Adrenal gland (tissue), 12 donors: ENCODE measurements around the gene PGAP1. TPM values are rescaled to one million over a fixed set of nuclear protein-coding genes. Genes with fewer than 3 reads are reported as not detected.

Experiments
- DNase-seq, 7 donors: peaks; one replicate each; pipeline ENCODE4 v3.0.0-alpha.2; 2019 to 2020
- H3K27ac ChIP-seq, 5 donors: fragments of 200-600 bp; sonication (generic) in 4 of 5; 1 replicate in 3 of 5; 2 replicates in 2 of 5; pipeline versions ENCODE4 v1.5.1 to v1.8.0; 2016 to 2020; ENCODE audit warnings: mild to moderate bottlenecking in 1 of 5
- H3K27me3 ChIP-seq: fragments of 200-600 bp; 2 replicates; pipeline ENCODE4 v1.8.0; 2021
- H3K36me3 ChIP-seq, 2 donors: fragments of 200-600 bp; replicated peaks in 1 of 2; 1 replicate in 1 of 2; 2 replicates in 1 of 2; pipeline versions ENCODE4 v1.5.1 to v1.8.0; 2018 to 2022
- H3K4me1 ChIP-seq, 2 donors: fragments of 200-600 bp; replicated peaks in 1 of 2; 1 replicate in 1 of 2; 2 replicates in 1 of 2; pipeline versions ENCODE4 v1.5.1 to v1.8.0; 2018 to 2021
- H3K4me3 ChIP-seq, 4 donors: fragments of 200-600 bp; sonication (generic) in 3 of 4; one replicate each; pipeline ENCODE4 v1.5.1; 2016 to 2018
- H3K9me3 ChIP-seq, 3 donors: fragments of 200-600 bp; sonication (generic) in 1 of 3; replicated peaks in 1 of 3; 1 replicate in 2 of 3; 2 replicates in 1 of 3; pipeline versions ENCODE4 v1.5.1 to v1.8.0; 2016 to 2021
- CTCF ChIP-seq, 6 experiments: fragments of 450-650 bp in 4 of 6; fragments of 200-600 bp in 2 of 6; sonication (generic) in 1 of 6; IDR thresholded peaks; 1 replicate in 5 of 6; 2 replicates in 1 of 6; pipeline versions ENCODE4 v1.5.1 to v1.8.0; 2016 to 2021; ENCODE audit warnings: antibody characterized with exemption in 6 of 6, mild to moderate bottlenecking in 2 of 6, moderate library complexity in 1 of 6
- POLR2A ChIP-seq, 2 donors: fragments of 450-650 bp; IDR thresholded peaks; one replicate each; pipeline ENCODE4 v1.6.1; 2017; ENCODE audit warnings: antibody characterized with exemption in 2 of 2, mild to moderate bottlenecking in 2 of 2, moderate library complexity in 1 of 2
- WGBS, 4 donors: extraction: QIAGEN DNeasy Blood & Tissue Kit in 2 of 4; methylation state at CpG; one replicate each; pipeline versions ENCODE4 v1.1.5 to v1.1.7; 2013 to 2017; 5-methylcytosine and 5-hydroxymethylcytosine counted together
- intact Hi-C, 2 donors: fragments of 100-400 bp; cut with DNase I; formaldehyde crosslinking; loops; one replicate each; pipeline versions ENCODE4 v1.14.1 to v1.15.0; 2022 to 2023
- polyA plus RNA-seq, 3 donors: library from polyadenylated mRNA; stranded (reverse); fragments of 200-250 nt in 2 of 3; fragments of 350-450 nt in 1 of 3; fragmentation: Illumina TruSeq in 1 of 3; extraction: RNeasy Lipid Tissue Mini Kit (QIAGEN cat#74804) in 1 of 3; gene quantifications; one replicate each; pipeline ENCODE4 v1.2.3, GENCODE V29; 2013 to 2014
- total RNA-seq, 9 donors: library from RNA; depleted of rRNA in 4 of 9; stranded (reverse); fragments of >200 nt in 4 of 9; fragments of 120-200 nt in 1 of 9; fragmentation: NEBNext Ultra II Directional in 1 of 9; extraction: Animal tissue kit (Norgen Biotek cat#: 25700) in 1 of 9; gene quantifications; one replicate each; pipeline versions ENCODE4 v1.1.0 to v1.2.4, GENCODE V29; 2013 to 2023
- donor health status: healthy with polysubstance abuse.
- donor health status: Bipolar disorder and iron deficiency.
- donor health status: DM: yes; HTN: yes; CAD: no.
- donor health status: DM: no; HTN: no; CAD: no.
- donor health status: DM: no; HTN: no; CAD: no.
- donor health status: DM: yes; HTN: yes; CAD: no.

PGAP1 gene
- total and polyA plus RNA-seq, 12 donors = 1.8 to 11.6 (median 6.5) TPM

GRCh38 chr2:196962325-196962724, 35.8 kb upstream of the PGAP1 start:
- H3K4me1 ChIP-seq = no peaks in the 10 kb centered on the region
- no peak for DNase-seq
- H3K9me3 ChIP-seq = no peaks in the 10 kb centered on the region
- no peak overlapping the region for H3K4me3 ChIP-seq
- 93 to 98% (median 96%) methylated on average over 2 of the region's 2 CpGs for WGBS, 4 donors
- intact Hi-C loops = no loop called here
- no peak overlapping the region for H3K27ac ChIP-seq
- H3K36me3 ChIP-seq = no peaks in the 10 kb centered on the region
- H3K27me3 ChIP-seq = no peaks in the 10 kb centered on the region
- TF ChIP-seq POLR2A (IDR thresholded peaks at IDR 0.05) (no peak), CTCF (IDR thresholded peaks at IDR 0.05) (no peak)

- Histone ChIP-seq H3K27me3 (no peaks in the 10 kb centered on the region), H3K36me3 (no peaks in the 10 kb centered on the region), H3K27ac (no peak overlapping the region), H3K4me1 (no peaks in the 10 kb centered on the region), H3K4me3 (no peak overlapping the region), H3K9me3 (no peaks in the 10 kb centered on the region)
- TF ChIP-seq CTCF (IDR thresholded peaks at IDR 0.05) = no peak
- no peak for TF ChIP-seq POLR2A (IDR thresholded peaks at IDR 0.05)
- intact Hi-C loops = no loop called here
- DNase-seq = no peak
These were observed 35.4 kb upstream of the PGAP1 start for GRCh38 chr2:196961889-196962288.

GRCh38 chr2:196959734-196960338, 33.3 kb upstream of the PGAP1 start:
- H3K27ac ChIP-seq = no peak overlapping the region
- intact Hi-C loops = no loop called here
- TF ChIP-seq POLR2A (IDR thresholded peaks at IDR 0.05) = no peak
- TF ChIP-seq CTCF (IDR thresholded peaks at IDR 0.05) = no peak
- no peaks in the 10 kb centered on the region for H3K36me3 ChIP-seq
- no peaks in the 10 kb centered on the region for H3K27me3 ChIP-seq
- H3K9me3 ChIP-seq = no peaks in the 10 kb centered on the region
- H3K4me3 ChIP-seq = no peak overlapping the region
- WGBS, 4 donors = 70 to 83% (median 74%) methylated on average over 3 of the region's 3 CpGs
- H3K4me1 ChIP-seq = no peaks in the 10 kb centered on the region
- no peak for DNase-seq

- no peaks in the 10 kb centered on the region for H3K9me3 ChIP-seq
- H3K36me3 ChIP-seq = no peaks in the 10 kb centered on the region
- intact Hi-C loops = no loop called here
- no peak for DNase-seq
- no peak overlapping the region for H3K4me3 ChIP-seq
- 61 to 94% (median 85%) methylated on average over 2 of the region's 2 CpGs for WGBS, 4 donors
- no peak overlapping the region for H3K27ac ChIP-seq
- H3K4me1 ChIP-seq = no peaks in the 10 kb centered on the region
- TF ChIP-seq CTCF (IDR thresholded peaks at IDR 0.05) (no peak), POLR2A (IDR thresholded peaks at IDR 0.05) (no peak)
- no peaks in the 10 kb centered on the region for H3K27me3 ChIP-seq
These were observed 32.8 kb upstream of the PGAP1 start for GRCh38 chr2:196959281-196959680.
